Glomerular visceral epithelial cell (primary cell): ENCODE data around the gene MBP.

Experiments used
- DNase-seq: peaks from one replicate; pipeline ENCODE4 v3.0.0-alpha.2; 2016; ENCODE audit errors: extremely low spot score

MBP gene

GRCh38 chr18:77132369-77133050 lies at the start of gene MBP:
Gene MBP, minus strand, starts transcription at chr18:77132783. Its CDS starts 27,522 bp downstream, at chr18:77105261.
- peak; percentile 42 for DNase-seq

- no peak for DNase-seq
Observed at GRCh38 chr18:77181950-77182707, 49.5 kb upstream of the MBP start.

GRCh38 chr18:77178559-77178958 lies 46.0 kb upstream of the MBP start:
- DNase-seq = no peak

- no peak for DNase-seq
Observed at GRCh38 chr18:77177009-77177408, 44.4 kb upstream of the MBP start.

GRCh38 chr18:77173275-77174030 lies 40.9 kb upstream of the MBP start:
- DNase-seq = no peak

GRCh38 chr18:77170890-77171410 lies 38.4 kb upstream of the MBP start:
- no peak for DNase-seq

- no peak for DNase-seq
Observed at GRCh38 chr18:77168811-77169311, 36.3 kb upstream of the MBP start.

- no peak for DNase-seq
Observed at GRCh38 chr18:77167251-77167650, 34.7 kb upstream of the MBP start.

- no peak for DNase-seq
Observed at GRCh38 chr18:77166523-77166922, 33.9 kb upstream of the MBP start.

GRCh38 chr18:77165503-77166188 lies 33.1 kb upstream of the MBP start:
- DNase-seq = no peak

- peak; percentile 68 for DNase-seq
Observed at GRCh38 chr18:77164763-77165485, 32.3 kb upstream of the MBP start.

GRCh38 chr18:77164026-77164425 lies 31.4 kb upstream of the MBP start:
- DNase-seq = no peak

- peak; percentile 22 for DNase-seq
Observed at GRCh38 chr18:77162580-77162979, 30.0 kb upstream of the MBP start.

GRCh38 chr18:77161961-77162360 lies 29.4 kb upstream of the MBP start:
- DNase-seq = no peak

- no peak for DNase-seq
Observed at GRCh38 chr18:77161383-77161782, 28.8 kb upstream of the MBP start.

GRCh38 chr18:77160515-77160914 lies 27.9 kb upstream of the MBP start:
- no peak for DNase-seq

GRCh38 chr18:77157312-77157711 lies 24.7 kb upstream of the MBP start:
- no peak for DNase-seq

- no peak for DNase-seq
Observed at GRCh38 chr18:77155031-77155430, 22.4 kb upstream of the MBP start.

GRCh38 chr18:77153404-77153803 lies 20.8 kb upstream of the MBP start:
- no peak for DNase-seq

GRCh38 chr18:77151772-77152520 lies 19.4 kb upstream of the MBP start:
- DNase-seq = no peak
